HEK293 (cell line): Measurements from ENCODE around the gene TUT1.

Experiments
- BCL11A ChIP-seq: fragments of 450-650 bp; formaldehyde crosslinking; IDR thresholded peaks from 2 replicates; pipeline ENCODE4 v1.5.1; 2016; ENCODE audit warnings: low read depth, missing biosample characterization, missing genetic modification characterization
- EGR2 ChIP-seq: fragments of 450-650 bp; formaldehyde crosslinking; IDR thresholded peaks from 2 replicates; pipeline ENCODE4 v1.5.1; 2016; ENCODE audit warnings: low read depth, missing biosample characterization, missing genetic modification characterization
- GFI1B ChIP-seq: fragments of 450-650 bp; formaldehyde crosslinking; IDR thresholded peaks from 2 replicates; pipeline ENCODE4 v1.5.1; 2016; ENCODE audit warnings: missing biosample characterization, missing genetic modification characterization
- GLI2 ChIP-seq: fragments of 450-650 bp; formaldehyde crosslinking; IDR thresholded peaks from 2 replicates; pipeline ENCODE4; 2017; ENCODE audit warnings: missing biosample characterization, missing genetic modification characterization, low read depth, borderline replicate concordance
- KLF10 ChIP-seq: fragments of 450-650 bp; IDR thresholded peaks from 2 replicates; pipeline ENCODE4 v1.5.1; 2018; ENCODE audit warnings: missing biosample characterization, mild to moderate bottlenecking, missing genetic modification characterization
- SALL2 ChIP-seq: fragments of 450-650 bp; formaldehyde crosslinking; IDR thresholded peaks from 2 replicates; pipeline ENCODE4 v1.5.0; 2017; ENCODE audit warnings: missing biosample characterization, mild to moderate bottlenecking, missing genetic modification characterization, borderline replicate concordance
- SP2 ChIP-seq: fragments of 450-650 bp; formaldehyde crosslinking; IDR thresholded peaks from 2 replicates; pipeline ENCODE4 v1.5.1; 2016; ENCODE audit warnings: missing biosample characterization, missing genetic modification characterization
- TRIM28 ChIP-seq: IDR thresholded peaks from 2 replicates; pipeline ENCODE4 v1.6.1; 2011; ENCODE audit warnings: low read length, control low read depth, borderline replicate concordance
- ZBTB1 ChIP-seq: fragments of 450-650 bp; formaldehyde crosslinking; IDR thresholded peaks from 2 replicates; pipeline ENCODE4 v1.5.1; 2016; ENCODE audit warnings: missing biosample characterization, missing genetic modification characterization
- ZBTB21 ChIP-seq: fragments of 450-650 bp; formaldehyde crosslinking; IDR thresholded peaks from 2 replicates; pipeline ENCODE4 v1.5.1; 2017; ENCODE audit warnings: missing biosample characterization, missing genetic modification characterization
- ZFP69B ChIP-seq: fragments of 450-650 bp; formaldehyde crosslinking; IDR thresholded peaks from 2 replicates; pipeline ENCODE4 v1.5.1; 2016; ENCODE audit warnings: missing biosample characterization, missing genetic modification characterization
- ZIC2 ChIP-seq: fragments of 450-650 bp; formaldehyde crosslinking; IDR thresholded peaks from 2 replicates; pipeline ENCODE4 v1.5.1; 2016; ENCODE audit warnings: missing biosample characterization, missing genetic modification characterization
- ZNF16 ChIP-seq: fragments of 450-650 bp; formaldehyde crosslinking; IDR thresholded peaks from 2 replicates; pipeline ENCODE4 v1.5.1; 2016; ENCODE audit warnings: low read depth, missing biosample characterization, missing genetic modification characterization
- ZNF214 ChIP-seq: fragments of 450-650 bp; formaldehyde crosslinking; IDR thresholded peaks from 2 replicates; pipeline ENCODE4 v1.5.1; 2017; ENCODE audit warnings: missing biosample characterization, mild to moderate bottlenecking, missing genetic modification characterization, borderline replicate concordance
- ZNF274 ChIP-seq, 2 experiments: fragments of 200-500 bp in 1 of 2; fragments of 450-650 bp in 1 of 2; sonication (Bioruptor generic) in 1 of 2; formaldehyde crosslinking in 1 of 2; IDR thresholded peaks; 2 replicates each; pipeline versions ENCODE4 v1.5.1 to v1.6.1; 2014 to 2016; ENCODE audit warnings: borderline replicate concordance in 1 of 2, inconsistent platforms in 1 of 2, low read length in 1 of 2, missing biosample characterization in 1 of 2, missing genetic modification characterization in 1 of 2
- ZNF324 ChIP-seq: fragments of 450-650 bp; formaldehyde crosslinking; IDR thresholded peaks from 2 replicates; pipeline ENCODE4 v1.5.1; 2016; ENCODE audit warnings: missing biosample characterization, missing genetic modification characterization
- ZNF473 ChIP-seq: fragments of 450-650 bp; formaldehyde crosslinking; IDR thresholded peaks from 2 replicates; pipeline ENCODE4 v1.5.1; 2017; ENCODE audit warnings: missing biosample characterization, missing genetic modification characterization
- ZNF510 ChIP-seq: fragments of 450-650 bp; formaldehyde crosslinking; IDR thresholded peaks from 2 replicates; pipeline ENCODE4 v1.5.1; 2018; ENCODE audit warnings: mild to moderate bottlenecking, missing genetic modification characterization, missing biosample characterization; ENCODE audit not compliant: insufficient replicate concordance
- ZNF548 ChIP-seq: fragments of 450-650 bp; formaldehyde crosslinking; IDR thresholded peaks from 2 replicates; pipeline ENCODE4 v1.5.1; 2016; ENCODE audit warnings: missing biosample characterization, missing genetic modification characterization
- ZNF555 ChIP-seq: fragments of 450-650 bp; formaldehyde crosslinking; conservative IDR thresholded peaks from 2 replicates; pipeline ENCODE4 v1.5.1; 2017; ENCODE audit warnings: missing biosample characterization, mild to moderate bottlenecking, missing genetic modification characterization, inconsistent platforms
- ZNF560 ChIP-seq: fragments of 450-650 bp; formaldehyde crosslinking; IDR thresholded peaks from 2 replicates; pipeline ENCODE4 v1.5.1; 2017; ENCODE audit warnings: missing biosample characterization, missing genetic modification characterization, borderline replicate concordance
- ZNF561 ChIP-seq: fragments of 450-650 bp; IDR thresholded peaks from 2 replicates; pipeline ENCODE4 v1.5.1; 2018; ENCODE audit warnings: missing biosample characterization, missing genetic modification characterization, borderline replicate concordance
- ZNF658 ChIP-seq: fragments of 450-650 bp; formaldehyde crosslinking; IDR thresholded peaks from 2 replicates; pipeline ENCODE4; 2016; ENCODE audit warnings: missing biosample characterization, missing genetic modification characterization
- ZNF747 ChIP-seq: fragments of 450-650 bp; formaldehyde crosslinking; IDR thresholded peaks from 2 replicates; pipeline ENCODE4 v1.5.1; 2016; ENCODE audit warnings: missing biosample characterization, missing genetic modification characterization
- ZNF776 ChIP-seq: fragments of 450-650 bp; formaldehyde crosslinking; IDR thresholded peaks from 2 replicates; pipeline ENCODE4 v1.5.0; 2017; ENCODE audit warnings: missing biosample characterization, missing genetic modification characterization, borderline replicate concordance
- TF ChIP-seq, protein P1 (sequence below): fragments of 450-650 bp; formaldehyde crosslinking; conservative IDR thresholded peaks from 2 replicates; pipeline ENCODE4 v1.5.1; 2016; ENCODE audit warnings: low read depth, missing biosample characterization, missing genetic modification characterization
- TF ChIP-seq, protein P2 (sequence below): fragments of 450-650 bp; formaldehyde crosslinking; IDR thresholded peaks from 2 replicates; pipeline ENCODE4 v1.5.1; 2016; ENCODE audit warnings: missing biosample characterization, missing genetic modification characterization
- TF ChIP-seq, protein P3 (sequence below): fragments of 450-650 bp; formaldehyde crosslinking; IDR thresholded peaks from 2 replicates; pipeline ENCODE4 v1.5.1; 2017; ENCODE audit warnings: missing biosample characterization, missing genetic modification characterization
- TF ChIP-seq, protein P4 (sequence below): fragments of 450-650 bp; formaldehyde crosslinking; conservative IDR thresholded peaks from 2 replicates; pipeline ENCODE4 v1.5.1; 2016; ENCODE audit warnings: low read depth, missing biosample characterization, missing genetic modification characterization

The TUT1 gene

DNA sequence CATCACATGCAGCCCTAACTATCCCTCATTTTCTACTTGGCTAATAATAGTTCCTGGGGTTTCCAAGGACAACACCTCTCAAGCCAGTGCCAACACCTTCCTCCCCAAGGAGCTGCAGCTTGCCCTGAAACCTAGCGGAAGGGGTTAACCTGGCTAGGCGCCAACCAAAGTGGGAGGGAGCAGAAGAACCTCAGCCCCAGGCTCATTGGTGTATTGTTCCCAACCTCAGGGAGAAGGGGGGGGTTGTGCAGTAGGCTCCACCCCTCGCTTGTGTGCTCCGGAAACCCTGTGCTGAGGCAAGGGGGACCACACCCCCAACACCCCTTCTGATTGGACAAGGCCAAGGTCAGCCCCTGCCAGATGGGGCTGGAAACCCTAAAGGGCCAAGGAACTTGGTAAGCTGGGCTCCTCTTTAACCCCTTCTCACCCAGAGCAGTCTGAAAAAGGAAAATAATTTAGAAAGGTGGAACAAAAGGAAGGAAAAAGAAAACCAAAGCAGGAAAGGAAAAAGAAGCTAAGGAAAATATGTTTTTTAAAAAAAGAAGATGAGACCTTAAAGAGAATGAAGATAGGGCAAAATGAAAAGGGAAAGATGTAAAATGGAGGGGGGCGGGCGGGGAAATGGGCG, 7.9 kb upstream of the TUT1 start (continued):
- TF ChIP-seq, protein P1, sequence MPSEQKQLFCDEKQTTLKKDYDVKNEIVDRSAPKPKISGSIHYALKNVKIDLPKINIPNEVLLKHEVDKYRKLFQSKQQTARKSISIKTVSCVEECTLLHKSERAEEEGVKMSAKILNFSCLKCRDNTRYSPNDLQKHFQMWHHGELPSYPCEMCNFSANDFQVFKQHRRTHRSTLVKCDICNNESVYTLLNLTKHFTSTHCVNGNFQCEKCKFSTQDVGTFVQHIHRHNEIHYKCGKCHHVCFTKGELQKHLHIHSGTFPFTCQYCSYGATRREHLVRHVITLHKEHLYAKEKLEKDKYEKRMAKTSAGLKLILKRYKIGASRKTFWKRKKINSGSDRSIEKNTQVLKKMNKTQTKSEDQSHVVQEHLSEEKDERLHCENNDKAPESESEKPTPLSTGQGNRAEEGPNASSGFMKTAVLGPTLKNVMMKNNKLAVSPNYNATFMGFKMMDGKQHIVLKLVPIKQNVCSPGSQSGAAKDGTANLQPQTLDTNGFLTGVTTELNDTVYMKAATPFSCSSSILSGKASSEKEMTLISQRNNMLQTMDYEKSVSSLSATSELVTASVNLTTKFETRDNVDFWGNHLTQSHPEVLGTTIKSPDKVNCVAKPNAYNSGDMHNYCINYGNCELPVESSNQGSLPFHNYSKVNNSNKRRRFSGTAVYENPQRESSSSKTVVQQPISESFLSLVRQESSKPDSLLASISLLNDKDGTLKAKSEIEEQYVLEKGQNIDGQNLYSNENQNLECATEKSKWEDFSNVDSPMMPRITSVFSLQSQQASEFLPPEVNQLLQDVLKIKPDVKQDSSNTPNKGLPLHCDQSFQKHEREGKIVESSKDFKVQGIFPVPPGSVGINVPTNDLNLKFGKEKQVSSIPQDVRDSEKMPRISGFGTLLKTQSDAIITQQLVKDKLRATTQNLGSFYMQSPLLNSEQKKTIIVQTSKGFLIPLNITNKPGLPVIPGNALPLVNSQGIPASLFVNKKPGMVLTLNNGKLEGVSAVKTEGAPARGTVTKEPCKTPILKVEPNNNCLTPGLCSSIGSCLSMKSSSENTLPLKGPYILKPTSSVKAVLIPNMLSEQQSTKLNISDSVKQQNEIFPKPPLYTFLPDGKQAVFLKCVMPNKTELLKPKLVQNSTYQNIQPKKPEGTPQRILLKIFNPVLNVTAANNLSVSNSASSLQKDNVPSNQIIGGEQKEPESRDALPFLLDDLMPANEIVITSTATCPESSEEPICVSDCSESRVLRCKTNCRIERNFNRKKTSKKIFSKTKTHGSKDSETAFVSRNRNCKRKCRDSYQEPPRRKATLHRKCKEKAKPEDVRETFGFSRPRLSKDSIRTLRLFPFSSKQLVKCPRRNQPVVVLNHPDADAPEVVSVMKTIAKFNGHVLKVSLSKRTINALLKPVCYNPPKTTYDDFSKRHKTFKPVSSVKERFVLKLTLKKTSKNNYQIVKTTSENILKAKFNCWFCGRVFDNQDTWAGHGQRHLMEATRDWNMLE (tag by site-specific recombination): peak; percentile 52
- TF ChIP-seq, protein P2, sequence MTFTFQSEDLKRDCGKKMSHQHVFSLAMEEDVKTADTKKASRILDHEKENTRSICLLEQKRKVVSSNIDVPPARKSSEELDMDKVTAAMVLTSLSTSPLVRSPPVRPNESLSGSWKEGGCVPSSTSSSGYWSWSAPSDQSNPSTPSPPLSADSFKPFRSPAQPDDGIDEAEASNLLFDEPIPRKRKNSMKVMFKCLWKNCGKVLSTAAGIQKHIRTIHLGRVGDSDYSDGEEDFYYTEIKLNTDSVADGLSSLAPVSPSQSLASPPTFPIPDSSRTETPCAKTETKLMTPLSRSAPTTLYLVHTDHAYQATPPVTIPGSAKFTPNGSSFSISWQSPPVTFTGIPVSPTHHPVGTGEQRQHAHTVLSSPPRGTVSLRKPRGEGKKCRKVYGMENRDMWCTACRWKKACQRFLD: no peak
- TF ChIP-seq ZNF658 (no peak), ZNF548 (tag by site-specific recombination) (no peak), ZBTB1 (no peak), SALL2 (tag by site-specific recombination) (no peak), ZIC2 (tag by site-specific recombination) (no peak), KLF10 (peak; percentile 88; the same call in 1 of the 2 replicates), ZNF560 (tag by site-specific recombination) (no peak), ZNF16 (no peak), SP2 (peak; percentile 92), ZNF274 (IDR thresholded peaks at IDR 0.05; ENCODE audit: low read length) (no peak), ZNF274 (tag by site-specific recombination; IDR thresholded peaks at IDR 0.05; ENCODE audit: borderline replicate concordance) (no peak), ZNF776 (no peak), ZNF555 (tag by site-specific recombination) (no peak), ZNF510 (tag by site-specific recombination) (no peak), ZBTB21 (no peak), BCL11A (tag by site-specific recombination) (no peak), ZNF473 (tag by site-specific recombination) (no peak), ZNF747 (tag by site-specific recombination) (no peak), EGR2 (no peak), TRIM28 (0 out of 2 replicates have a peak, but pooled peaks have one; percentile 35), GLI2 (tag by site-specific recombination) (no peak), GFI1B (tag by site-specific recombination) (no peak), ZNF561 (tag by site-specific recombination) (no peak), ZNF324 (no peak), ZNF214 (tag by site-specific recombination) (no peak), ZFP69B (tag by site-specific recombination) (no peak; the same call in 1 of the 2 replicates)
- TF ChIP-seq, protein P3, sequence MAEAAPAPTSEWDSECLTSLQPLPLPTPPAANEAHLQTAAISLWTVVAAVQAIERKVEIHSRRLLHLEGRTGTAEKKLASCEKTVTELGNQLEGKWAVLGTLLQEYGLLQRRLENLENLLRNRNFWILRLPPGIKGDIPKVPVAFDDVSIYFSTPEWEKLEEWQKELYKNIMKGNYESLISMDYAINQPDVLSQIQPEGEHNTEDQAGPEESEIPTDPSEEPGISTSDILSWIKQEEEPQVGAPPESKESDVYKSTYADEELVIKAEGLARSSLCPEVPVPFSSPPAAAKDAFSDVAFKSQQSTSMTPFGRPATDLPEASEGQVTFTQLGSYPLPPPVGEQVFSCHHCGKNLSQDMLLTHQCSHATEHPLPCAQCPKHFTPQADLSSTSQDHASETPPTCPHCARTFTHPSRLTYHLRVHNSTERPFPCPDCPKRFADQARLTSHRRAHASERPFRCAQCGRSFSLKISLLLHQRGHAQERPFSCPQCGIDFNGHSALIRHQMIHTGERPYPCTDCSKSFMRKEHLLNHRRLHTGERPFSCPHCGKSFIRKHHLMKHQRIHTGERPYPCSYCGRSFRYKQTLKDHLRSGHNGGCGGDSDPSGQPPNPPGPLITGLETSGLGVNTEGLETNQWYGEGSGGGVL: peak; percentile 58
- TF ChIP-seq, protein P4, sequence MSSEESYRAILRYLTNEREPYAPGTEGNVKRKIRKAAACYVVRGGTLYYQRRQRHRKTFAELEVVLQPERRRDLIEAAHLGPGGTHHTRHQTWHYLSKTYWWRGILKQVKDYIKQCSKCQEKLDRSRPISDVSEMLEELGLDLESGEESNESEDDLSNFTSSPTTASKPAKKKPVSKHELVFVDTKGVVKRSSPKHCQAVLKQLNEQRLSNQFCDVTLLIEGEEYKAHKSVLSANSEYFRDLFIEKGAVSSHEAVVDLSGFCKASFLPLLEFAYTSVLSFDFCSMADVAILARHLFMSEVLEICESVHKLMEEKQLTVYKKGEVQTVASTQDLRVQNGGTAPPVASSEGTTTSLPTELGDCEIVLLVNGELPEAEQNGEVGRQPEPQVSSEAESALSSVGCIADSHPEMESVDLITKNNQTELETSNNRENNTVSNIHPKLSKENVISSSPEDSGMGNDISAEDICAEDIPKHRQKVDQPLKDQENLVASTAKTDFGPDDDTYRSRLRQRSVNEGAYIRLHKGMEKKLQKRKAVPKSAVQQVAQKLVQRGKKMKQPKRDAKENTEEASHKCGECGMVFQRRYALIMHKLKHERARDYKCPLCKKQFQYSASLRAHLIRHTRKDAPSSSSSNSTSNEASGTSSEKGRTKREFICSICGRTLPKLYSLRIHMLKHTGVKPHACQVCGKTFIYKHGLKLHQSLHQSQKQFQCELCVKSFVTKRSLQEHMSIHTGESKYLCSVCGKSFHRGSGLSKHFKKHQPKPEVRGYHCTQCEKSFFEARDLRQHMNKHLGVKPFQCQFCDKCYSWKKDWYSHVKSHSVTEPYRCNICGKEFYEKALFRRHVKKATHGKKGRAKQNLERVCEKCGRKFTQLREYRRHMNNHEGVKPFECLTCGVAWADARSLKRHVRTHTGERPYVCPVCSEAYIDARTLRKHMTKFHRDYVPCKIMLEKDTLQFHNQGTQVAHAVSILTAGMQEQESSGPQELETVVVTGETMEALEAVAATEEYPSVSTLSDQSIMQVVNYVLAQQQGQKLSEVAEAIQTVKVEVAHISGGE (tag by site-specific recombination): no peak
